SK-N-SH (cell line): ENCODE data around the gene GALNT5. TPM values are rescaled to one million over a fixed set of nuclear protein-coding genes. Genes with fewer than 3 reads are reported as not detected.
A peak's percentile ranks its signal among the peaks of the same experiment; 100 is the strongest.

ENCODE experiments used
- CTCF ChIA-PET: fragments of 300-600, 350-600 bp; formaldehyde crosslinking; extraction: SDS; loops from one replicate; lab custom pipeline; 2021; lab: Yijun Ruan, JAX
- POLR2A ChIA-PET: fragments of 350-600 bp; sonication (Branson Sonifier 250); formaldehyde crosslinking; extraction: SDS; loops from one replicate; lab custom pipeline; 2020; ENCODE audit warnings: antibody characterized with exemption, inconsistent platforms; lab: Yijun Ruan, JAX
- DNase-seq: peaks from one replicate; pipeline ENCODE4 v3.0.0; 2012
- H2AFZ ChIP-seq: fragments of 200-600 bp; sonication (generic); 2 replicates; pipeline ENCODE4 v1.8.1; 2016; ENCODE audit warnings: antibody characterized with exemption, mild to moderate bottlenecking, low read depth
- H3F3A ChIP-seq: fragments of 200-600 bp; sonication (generic); replicated peaks from 2 replicates; pipeline ENCODE3; 2016; ENCODE audit warnings: antibody characterized with exemption, mild to moderate bottlenecking; ENCODE audit not compliant: insufficient read depth
- H3K27ac ChIP-seq, 2 experiments: fragments of 200-500 bp in 1 of 2; fragments of 200-600 bp in 1 of 2; sonication (Bioruptor generic) in 1 of 2; sonication (generic), shearing (Covaris generic) in 1 of 2; 2 replicates each; pipeline versions ENCODE4 v1.5.1 to v1.6.1; 2014 to 2016; ENCODE audit warnings: low read depth in 2 of 2, inconsistent platforms in 1 of 2, low read length in 1 of 2, mild to moderate bottlenecking in 1 of 2, mixed read lengths in 1 of 2
- H3K27me3 ChIP-seq: fragments of 200-600 bp; sonication (generic), shearing (Covaris generic); 2 replicates; pipeline ENCODE4 v1.6.1; 2016; ENCODE audit warnings: mixed run types; ENCODE audit not compliant: insufficient read depth
- H3K36me3 ChIP-seq, 2 experiments: fragments of 200-500 bp in 1 of 2; fragments of 200-600 bp in 1 of 2; sonication (Bioruptor generic) in 1 of 2; sonication (generic) in 1 of 2; replicated peaks in 1 of 2; 2 replicates each; pipeline versions ENCODE3 to v1.5.1; 2014 to 2016; ENCODE audit warnings: low read length in 1 of 2, mild to moderate bottlenecking in 1 of 2; ENCODE audit not compliant: insufficient read depth in 2 of 2, control insufficient read depth in 1 of 2
- H3K4me1 ChIP-seq, 2 experiments: fragments of 200-500 bp in 1 of 2; fragments of 200-600 bp in 1 of 2; sonication (Bioruptor generic) in 1 of 2; sonication (generic), shearing (Covaris generic) in 1 of 2; 2 replicates each; pipeline versions ENCODE4 v1.5.1 to v1.6.1; 2014 to 2016; ENCODE audit warnings: low read depth in 1 of 2, low read length in 1 of 2, mixed run types in 1 of 2; ENCODE audit not compliant: insufficient read depth in 2 of 2, control insufficient read depth in 1 of 2
- H3K4me2 ChIP-seq: fragments of 200-600 bp; sonication (generic), shearing (Covaris generic); 2 replicates; pipeline ENCODE4 v1.6.1; 2017; ENCODE audit warnings: mixed run types
- H3K4me3 ChIP-seq, 2 experiments: fragments of 200-500 bp in 1 of 2; fragments of 200-600 bp in 1 of 2; sonication (Bioruptor generic) in 1 of 2; sonication (generic), shearing (Covaris generic) in 1 of 2; 2 replicates each; pipeline versions ENCODE4 v1.5.1 to v1.8.1; 2014 to 2016; ENCODE audit warnings: low read depth in 2 of 2, inconsistent platforms in 1 of 2, low read length in 1 of 2, mild to moderate bottlenecking in 1 of 2, mixed read lengths in 1 of 2, moderate library complexity in 1 of 2
- H3K79me2 ChIP-seq: fragments of 200-600 bp; sonication (generic); 2 replicates; pipeline ENCODE4 v1.8.1; 2017; ENCODE audit warnings: mild to moderate bottlenecking; ENCODE audit not compliant: insufficient read depth
- H3K9ac ChIP-seq: fragments of 200-600 bp; sonication (generic); 2 replicates; pipeline ENCODE4 v1.6.1; 2017; ENCODE audit warnings: mixed run types
- H3K9me2 ChIP-seq: fragments of 200-600 bp; sonication (generic); 2 replicates; pipeline ENCODE4 v1.6.1; 2017; ENCODE audit warnings: mixed run types
- H3K9me3 ChIP-seq: fragments of 200-600 bp; sonication (generic); 2 replicates; pipeline ENCODE4 v1.6.1; 2017; ENCODE audit warnings: mixed run types, mild to moderate bottlenecking, moderate library complexity
- H4K20me1 ChIP-seq: fragments of 200-600 bp; sonication (generic); 2 replicates; pipeline ENCODE4 v1.6.1; 2017; ENCODE audit warnings: mild to moderate bottlenecking, mixed run types; ENCODE audit not compliant: insufficient read depth
- EZH2phosphoT487 ChIP-seq: fragments of 200-600 bp; sonication (generic); IDR thresholded peaks from 2 replicates; pipeline ENCODE4 v1.6.1; 2017; ENCODE audit warnings: low read depth, mixed run types, mild to moderate bottlenecking, antibody characterized with exemption, moderate library complexity, borderline replicate concordance
- GABPA ChIP-seq: IDR thresholded peaks from 2 replicates; pipeline ENCODE4 v1.4.0; 2012; ENCODE audit warnings: low read depth, mild to moderate bottlenecking
- GATA2 ChIP-seq: sonication (generic); formaldehyde crosslinking; IDR thresholded peaks from 2 replicates; pipeline ENCODE4 v1.5.0; 2020; ENCODE audit warnings: mild to moderate bottlenecking, missing genetic modification reagents
- JUND ChIP-seq: IDR thresholded peaks from 2 replicates; pipeline ENCODE4 v1.4.0; 2012
- MEF2A ChIP-seq: IDR thresholded peaks from 2 replicates; pipeline ENCODE4 v1.4.0; 2012; ENCODE audit warnings: low read depth, borderline replicate concordance
- MXI1 ChIP-seq: IDR thresholded peaks from 2 replicates; pipeline ENCODE4 v1.6.1; 2012; ENCODE audit warnings: mild to moderate bottlenecking, low read depth, low read length, improper control_type of control experiment
- POLR2AphosphoS5 ChIP-seq: IDR thresholded peaks from 2 replicates; pipeline ENCODE4 v1.6.1; 2012; ENCODE audit warnings: low read depth, low read length
- TAF1 ChIP-seq: IDR thresholded peaks from 2 replicates; pipeline ENCODE4 v1.6.1; 2012; ENCODE audit warnings: low read depth, mild to moderate bottlenecking, low read length, moderate library complexity, borderline replicate concordance
- TEAD4 ChIP-seq: IDR thresholded peaks from 2 replicates; pipeline ENCODE4 v1.4.0; 2012; ENCODE audit warnings: mild to moderate bottlenecking, borderline replicate concordance; ENCODE audit not compliant: insufficient read depth
- WGBS: methylation state at CpG from one replicate; pipeline ENCODE4 v1.1.6; 2017; ENCODE audit warnings: low lambda C conversion rate; 5-methylcytosine and 5-hydroxymethylcytosine counted together
- polyA plus RNA-seq, 3 experiments: library from polyadenylated mRNA; depleted of rRNA; stranded (reverse); fragments of >200 nt; gene quantifications; 2 replicates each; pipeline ENCODE4 v1.2.3, GENCODE V29; 2012
- TF ChIP-seq, protein P1 (sequence below): fragments of 200-600 bp; sonication (generic); IDR thresholded peaks from 2 replicates; pipeline ENCODE4 v1.6.1; 2017; ENCODE audit warnings: antibody characterized with exemption, mild to moderate bottlenecking, moderate library complexity
- TF ChIP-seq, protein P2 (sequence below): IDR thresholded peaks from 2 replicates; pipeline ENCODE4 v1.4.0; 2012; ENCODE audit warnings: low read depth, borderline replicate concordance

The GALNT5 gene
- polyA plus RNA-seq, 1 of the 3 experiments (the other 2 are of a cell fraction) = 10.4 TPM

DNA sequence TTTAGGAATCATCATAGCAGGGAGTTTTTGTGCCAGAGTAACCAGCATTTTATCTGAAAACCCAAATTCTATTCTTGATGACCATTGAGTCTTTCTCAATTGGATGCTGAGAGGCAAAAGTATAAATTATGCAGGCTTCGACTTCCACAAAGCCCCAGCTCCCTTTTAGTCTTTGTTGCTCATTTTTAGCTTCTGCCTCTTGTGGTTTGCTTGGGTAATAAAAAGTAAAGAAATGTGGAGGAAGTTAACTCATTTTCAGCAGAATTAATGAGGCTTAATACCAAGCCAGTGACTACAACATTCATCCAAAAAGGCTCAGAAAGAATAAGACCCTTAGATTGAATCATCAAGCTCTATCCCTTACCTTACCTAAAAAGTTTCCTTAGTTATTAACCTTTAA lies 49.5 kb downstream of the GALNT5 start:
- 0 out of 4 replicates have a peak, but pooled peaks cover 0 to 3% of the 10 kb centered on the region in 2 experiments for H3K4me1 ChIP-seq
- H2AFZ ChIP-seq = no peak overlapping the region
- no peaks in the 10 kb centered on the region for H3K9me3 ChIP-seq
- H3K9me2 ChIP-seq = no peaks in the 10 kb centered on the region
- H3K27ac ChIP-seq = no peak overlapping the region
- no peak overlapping the region for H3K9ac ChIP-seq
- H4K20me1 ChIP-seq = no peaks in the 10 kb centered on the region
- H3K27me3 ChIP-seq = no peaks in the 10 kb centered on the region
- WGBS = 3% methylated on average over 1 of the region's 1 CpG
- no peak overlapping the region for H3K4me2 ChIP-seq
- H3F3A ChIP-seq = no peaks in the 10 kb centered on the region
- no peaks in the 10 kb centered on the region for H3K36me3 ChIP-seq
- no peak for DNase-seq
- no peak overlapping the region for H3K4me3 ChIP-seq
- CTCF ChIA-PET = interaction anchor here (1.2 to 11.6 kb wide), 2 partner anchors 20 to 31 kb away, joined by 6 to 123 read pairs; no protein-coding TSS in a partner anchor
- H3K79me2 ChIP-seq = no peaks in the 10 kb centered on the region
- TF ChIP-seq, protein P1, sequence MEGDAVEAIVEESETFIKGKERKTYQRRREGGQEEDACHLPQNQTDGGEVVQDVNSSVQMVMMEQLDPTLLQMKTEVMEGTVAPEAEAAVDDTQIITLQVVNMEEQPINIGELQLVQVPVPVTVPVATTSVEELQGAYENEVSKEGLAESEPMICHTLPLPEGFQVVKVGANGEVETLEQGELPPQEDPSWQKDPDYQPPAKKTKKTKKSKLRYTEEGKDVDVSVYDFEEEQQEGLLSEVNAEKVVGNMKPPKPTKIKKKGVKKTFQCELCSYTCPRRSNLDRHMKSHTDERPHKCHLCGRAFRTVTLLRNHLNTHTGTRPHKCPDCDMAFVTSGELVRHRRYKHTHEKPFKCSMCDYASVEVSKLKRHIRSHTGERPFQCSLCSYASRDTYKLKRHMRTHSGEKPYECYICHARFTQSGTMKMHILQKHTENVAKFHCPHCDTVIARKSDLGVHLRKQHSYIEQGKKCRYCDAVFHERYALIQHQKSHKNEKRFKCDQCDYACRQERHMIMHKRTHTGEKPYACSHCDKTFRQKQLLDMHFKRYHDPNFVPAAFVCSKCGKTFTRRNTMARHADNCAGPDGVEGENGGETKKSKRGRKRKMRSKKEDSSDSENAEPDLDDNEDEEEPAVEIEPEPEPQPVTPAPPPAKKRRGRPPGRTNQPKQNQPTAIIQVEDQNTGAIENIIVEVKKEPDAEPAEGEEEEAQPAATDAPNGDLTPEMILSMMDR = peak; percentile 43
- no peak for TF ChIP-seq TAF1
- POLR2A ChIA-PET = no interaction called here

DNA sequence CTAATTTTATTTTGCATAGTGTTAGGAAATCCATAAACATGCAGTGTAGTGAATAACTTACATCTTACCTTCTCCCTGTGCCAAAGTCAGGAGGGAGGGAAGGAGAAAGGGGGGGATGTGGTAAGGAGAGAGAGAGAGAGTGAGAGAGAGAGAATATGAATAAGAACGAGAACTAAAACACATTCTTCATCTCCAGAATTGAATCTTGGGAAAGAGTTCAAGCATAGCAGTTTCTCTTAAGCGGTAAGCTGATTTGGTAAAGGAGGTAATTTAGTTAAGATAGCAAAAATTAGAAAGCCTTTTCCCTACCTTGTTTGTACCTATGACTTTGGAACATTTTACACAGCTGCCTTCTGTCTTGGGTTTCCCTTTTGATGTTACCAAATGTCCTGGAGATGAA lies 52.4 kb downstream of the GALNT5 start:
- no peak overlapping the region for H3K27ac ChIP-seq
- 0 out of 4 replicates have a peak, but pooled peaks cover 0 to 7% of the 10 kb centered on the region in 2 experiments for H3K4me1 ChIP-seq
- no peaks in the 10 kb centered on the region for H4K20me1 ChIP-seq
- no peak for TF ChIP-seq EZH2phosphoT487
- no peaks in the 10 kb centered on the region for H3K79me2 ChIP-seq
- POLR2A ChIA-PET = no interaction called here
- H2AFZ ChIP-seq = no peak overlapping the region
- peaks cover 5% of the 10 kb centered on the region for H3F3A ChIP-seq
- no peak overlapping the region for H3K4me2 ChIP-seq
- H3K9ac ChIP-seq = no peak overlapping the region
- H3K9me2 ChIP-seq = no peaks in the 10 kb centered on the region
- no peak for DNase-seq
- no peaks in the 10 kb centered on the region for H3K36me3 ChIP-seq
- CTCF ChIA-PET = interaction anchor here (3.1 to 11.6 kb wide), 2 partner anchors 18 to 28 kb away, joined by 15 to 123 read pairs; no protein-coding TSS in a partner anchor
- H3K4me3 ChIP-seq = no peak overlapping the region
- H3K27me3 ChIP-seq = no peaks in the 10 kb centered on the region
- 21% methylated on average over 2 of the region's 2 CpGs for WGBS
- no peaks in the 10 kb centered on the region for H3K9me3 ChIP-seq

DNA sequence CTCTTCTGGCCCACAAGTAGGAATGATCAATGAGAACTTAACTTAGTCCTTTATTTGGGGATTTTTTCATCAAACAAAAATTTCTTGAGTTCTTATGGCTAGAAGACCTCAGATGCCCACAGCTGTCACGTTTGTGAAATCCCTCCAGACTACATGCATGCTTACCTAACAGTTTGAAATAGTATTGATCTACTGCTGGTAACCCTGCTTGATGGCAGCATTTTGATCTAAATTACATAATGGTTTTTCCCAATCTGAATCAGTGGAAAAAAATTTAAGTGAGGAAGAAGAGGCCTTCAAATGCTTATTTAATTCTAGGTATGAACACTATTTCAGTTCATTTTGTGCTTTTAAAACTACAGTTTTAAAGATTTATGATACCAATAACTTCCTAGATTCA lies 54.2 kb downstream of the GALNT5 start:
- ChIA-PET POLR2A (no interaction called here), CTCF (interaction anchor here (0.6 to 11.6 kb wide), 4 partner anchors 9 to 1243 kb away, joined by 3 to 123 read pairs (median 16); no protein-coding TSS in a partner anchor)
- no peaks in the 10 kb centered on the region for H3K9me2 ChIP-seq
- 0 out of 4 replicates have a peak, but pooled peaks cover 0 to 4% of the 10 kb centered on the region in 2 experiments for H3K4me1 ChIP-seq
- no peak overlapping the region for H3K4me2 ChIP-seq
- no peaks in the 10 kb centered on the region for H4K20me1 ChIP-seq
- H3K9ac ChIP-seq = no peak overlapping the region
- H3K9me3 ChIP-seq = no peaks in the 10 kb centered on the region
- no peaks in the 10 kb centered on the region for H3K36me3 ChIP-seq
- DNase-seq = no peak
- no peaks in the 10 kb centered on the region; the same call in 1 of the 2 replicates for H3K27me3 ChIP-seq
- peaks cover 5% of the 10 kb centered on the region for H3F3A ChIP-seq
- H3K4me3 ChIP-seq = no peak overlapping the region
- no peak overlapping the region for H3K27ac ChIP-seq
- WGBS = 10% methylated on average over 1 of the region's 1 CpG
- no peak overlapping the region for H2AFZ ChIP-seq
- H3K79me2 ChIP-seq = no peaks in the 10 kb centered on the region
- TF ChIP-seq MXI1 (no peak), MEF2A (no peak), POLR2AphosphoS5 (no peak), TEAD4 (no peak), GABPA (no peak), JUND (no peak), EZH2phosphoT487 (no peak), GATA2 (CRISPR knock-in tag) (no peak), TAF1 (no peak)
- TF ChIP-seq, protein P2, sequence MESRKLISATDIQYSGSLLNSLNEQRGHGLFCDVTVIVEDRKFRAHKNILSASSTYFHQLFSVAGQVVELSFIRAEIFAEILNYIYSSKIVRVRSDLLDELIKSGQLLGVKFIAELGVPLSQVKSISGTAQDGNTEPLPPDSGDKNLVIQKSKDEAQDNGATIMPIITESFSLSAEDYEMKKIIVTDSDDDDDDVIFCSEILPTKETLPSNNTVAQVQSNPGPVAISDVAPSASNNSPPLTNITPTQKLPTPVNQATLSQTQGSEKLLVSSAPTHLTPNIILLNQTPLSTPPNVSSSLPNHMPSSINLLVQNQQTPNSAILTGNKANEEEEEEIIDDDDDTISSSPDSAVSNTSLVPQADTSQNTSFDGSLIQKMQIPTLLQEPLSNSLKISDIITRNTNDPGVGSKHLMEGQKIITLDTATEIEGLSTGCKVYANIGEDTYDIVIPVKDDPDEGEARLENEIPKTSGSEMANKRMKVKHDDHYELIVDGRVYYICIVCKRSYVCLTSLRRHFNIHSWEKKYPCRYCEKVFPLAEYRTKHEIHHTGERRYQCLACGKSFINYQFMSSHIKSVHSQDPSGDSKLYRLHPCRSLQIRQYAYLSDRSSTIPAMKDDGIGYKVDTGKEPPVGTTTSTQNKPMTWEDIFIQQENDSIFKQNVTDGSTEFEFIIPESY = no peak
- TF ChIP-seq, protein P1 = no peak
